GM12878 (cell line): ENCODE data around the gene C17orf50. TPM values are rescaled to one million over a fixed set of nuclear protein-coding genes. Genes with fewer than 3 reads are reported as not detected.

Experiments
- ATAC-seq: fragments of 200-7000 bp; cut with Tn5 transposase; 3 replicates; pipeline ENCODE4 v1.9.1; 2020; ENCODE audit warnings: mild to moderate bottlenecking, moderate library complexity
- BruUV-seq: library from RNA; stranded (reverse); fragments of 400-500 nt; replicated peaks from 2 replicates; lab custom pipeline; 2021; lab: Mats Ljungman, UMichigan
- CTCF ChIA-PET: fragments of 300-600 bp; sonication (Branson Sonifier 250); formaldehyde crosslinking; extraction: SDS; loops from one replicate; lab custom pipeline; 2021; ENCODE audit warnings: inconsistent platforms; lab: Yijun Ruan, JAX
- POLR2A ChIA-PET: fragments of 350-600 bp; formaldehyde crosslinking; extraction: SDS; loops from one replicate; lab custom pipeline; 2021; ENCODE audit warnings: inconsistent platforms; lab: Charles Lee
- RAD21 ChIA-PET: fragments of 300-600 bp; sonication (Branson Sonifier 250); formaldehyde crosslinking; loops from one replicate; lab custom pipeline; 2023; ENCODE audit warnings: antibody characterized with exemption; ENCODE audit not compliant: unreplicated experiment; lab: Charles Lee
- SMC1A ChIA-PET: fragments of 300-600 bp; sonication (Branson Sonifier 250); formaldehyde crosslinking; loops from one replicate; lab custom pipeline; 2023; ENCODE audit not compliant: unreplicated experiment, uncharacterized antibody; lab: Charles Lee
- DNase-seq: peaks from one replicate; pipeline ENCODE4 v3.0.0-alpha.2; 2011; ENCODE audit warnings: low read depth, low spot score
- FAIRE-seq: peaks from 3 replicates; lab custom pipeline; 2011; peaks lifted over from hg19 to GRCh38; lab: Jason Lieb, UNC
- H2AFZ ChIP-seq: 2 replicates; pipeline ENCODE4 v1.6.0; 2011; ENCODE audit warnings: low read depth, low read length, control low read depth; ENCODE audit not compliant: control insufficient read depth
- H3K27ac ChIP-seq: 2 replicates; pipeline ENCODE4 v1.5.1; 2011; ENCODE audit warnings: control low read depth; ENCODE audit not compliant: control insufficient read depth, insufficient read depth
- H3K27me3 ChIP-seq, 2 experiments: replicated peaks in 1 of 2; 2 replicates each; pipeline versions ENCODE4 v1.6.0 to v1.6.1; 2011; ENCODE audit warnings: low read length in 1 of 2; ENCODE audit not compliant: control insufficient read depth in 2 of 2, insufficient read depth in 2 of 2
- H3K36me3 ChIP-seq, 2 experiments: 2 replicates each; pipeline ENCODE4 v1.5.1; 2011; ENCODE audit warnings: low read length in 1 of 2; ENCODE audit not compliant: control insufficient read depth in 2 of 2, insufficient read depth in 2 of 2
- H3K4me1 ChIP-seq: 2 replicates; pipeline ENCODE4 v1.6.1; 2011; ENCODE audit warnings: mild to moderate bottlenecking, low read length, moderate library complexity, mixed read lengths; ENCODE audit not compliant: control insufficient read depth, insufficient read depth
- H3K4me2 ChIP-seq: 2 replicates; pipeline ENCODE4 v1.6.0; 2011; ENCODE audit warnings: control low read depth; ENCODE audit not compliant: control insufficient read depth, insufficient read depth
- H3K4me3 ChIP-seq: fragments of 200-600 bp; sonication (generic); 2 replicates; pipeline ENCODE4 v1.5.1; 2016
- H3K79me2 ChIP-seq: 2 replicates; pipeline ENCODE4 v1.6.0; 2011; ENCODE audit warnings: low read length; ENCODE audit not compliant: control insufficient read depth, insufficient read depth
- H3K9ac ChIP-seq: 2 replicates; pipeline ENCODE4 v1.8.0; 2011; ENCODE audit warnings: low read length, control low read depth, mixed read lengths; ENCODE audit not compliant: control insufficient read depth, insufficient read depth
- H3K9me3 ChIP-seq: replicated peaks from 3 replicates; pipeline ENCODE4 v1.5.1; 2011; ENCODE audit warnings: mild to moderate bottlenecking, low read length; ENCODE audit not compliant: control insufficient read depth, insufficient read depth
- H4K20me1 ChIP-seq: 2 replicates; pipeline ENCODE4 v1.6.0; 2011; ENCODE audit not compliant: control insufficient read depth, insufficient read depth
- BHLHE40 ChIP-seq, 2 experiments: fragments of 450-650 bp in 1 of 2; IDR thresholded peaks; 2 replicates each; pipeline ENCODE4 v1.6.1; 2011 to 2017; ENCODE audit warnings: low read depth in 2 of 2, borderline replicate concordance in 1 of 2, improper control_type of control experiment in 1 of 2, low read length in 1 of 2, mild to moderate bottlenecking in 1 of 2
- CEBPB ChIP-seq, 2 experiments: fragments of 150-350 bp in 1 of 2; IDR thresholded peaks; 2 replicates each; pipeline ENCODE4 v1.6.1; 2012 to 2014; ENCODE audit warnings: low read depth in 2 of 2, low read length in 2 of 2, borderline replicate concordance in 1 of 2, inconsistent platforms in 1 of 2
- ETV6 ChIP-seq, 2 experiments: fragments of 450-650 bp in 1 of 2; IDR thresholded peaks in 1 of 2; conservative IDR thresholded peaks in 1 of 2; 2 replicates each; pipeline ENCODE4 v1.6.1; 2014; ENCODE audit warnings: antibody characterized with exemption in 1 of 2, borderline replicate concordance in 1 of 2, low read depth in 1 of 2, mild to moderate bottlenecking in 1 of 2, moderate library complexity in 1 of 2
- HDGF ChIP-seq: fragments of 450-650 bp; IDR thresholded peaks from 2 replicates; pipeline ENCODE4 v1.6.1; 2016; ENCODE audit warnings: antibody characterized with exemption
- LARP7 ChIP-seq: fragments of 450-650 bp; IDR thresholded peaks from 2 replicates; pipeline ENCODE4 v1.6.1; 2017; ENCODE audit warnings: mild to moderate bottlenecking
- MXI1 ChIP-seq: fragments of 150-350 bp; IDR thresholded peaks from 2 replicates; pipeline ENCODE4 v1.6.1; 2011; ENCODE audit warnings: low read depth, mild to moderate bottlenecking, inconsistent platforms, low read length, improper control_type of control experiment
- NFYB ChIP-seq: IDR thresholded peaks from 2 replicates; pipeline ENCODE4 v1.6.1; 2011; ENCODE audit warnings: low read depth, mild to moderate bottlenecking, low read length, improper control_type of control experiment, moderate library complexity; ENCODE audit not compliant: insufficient read depth
- RB1 ChIP-seq: fragments of 450-650 bp; formaldehyde crosslinking; IDR thresholded peaks from 2 replicates; pipeline ENCODE4 v1.6.1; 2017; ENCODE audit warnings: mild to moderate bottlenecking, borderline replicate concordance
- RFX5 ChIP-seq: IDR thresholded peaks from 2 replicates; pipeline ENCODE4 v1.6.1; 2011; ENCODE audit warnings: low read depth, low read length, improper control_type of control experiment
- SREBF1 ChIP-seq: IDR thresholded peaks from 2 replicates; pipeline ENCODE4 v1.6.1; 2012; ENCODE audit warnings: mild to moderate bottlenecking, low read length
- ZNF207 ChIP-seq: fragments of 450-650 bp; IDR thresholded peaks from 2 replicates; pipeline ENCODE4 v1.6.1; 2014; ENCODE audit warnings: antibody characterized with exemption, mild to moderate bottlenecking, borderline replicate concordance
- in situ Hi-C: fragments of 300-500 bp; cut with MboI; formaldehyde crosslinking; loops from 9 replicates; pipeline ENCODE4 v1.14.3; 2018; ENCODE audit warnings: mixed read lengths
- intact Hi-C: fragments of 100-400 bp; cut with micrococcal nuclease; formaldehyde crosslinking; loops from one replicate; pipeline ENCODE4 v1.14.2; 2022; ENCODE audit not compliant: unreplicated experiment
- polyA plus RNA-seq, 11 experiments: library from polyadenylated mRNA; depleted of rRNA in 4 of 11; unstranded in 6 of 11; stranded (reverse) in 5 of 11; fragments of >200 nt; fragmentation: Nextera tagmentation in 4 of 11; fragmentation: Illumina TruSeq in 1 of 11; extraction: Ambion mirVana in 4 of 11; extraction: Trizol in 1 of 11; gene quantifications; 1 replicate in 1 of 11; 2 replicates in 10 of 11; pipeline versions ENCODE4 v1.2.1 to v1.2.3, GENCODE V29; 2011 to 2016; ENCODE audit warnings: inconsistent platforms in 2 of 11, missing spikeins in 2 of 11, low read depth in 1 of 11
- total RNA-seq, 4 experiments: library from RNA; depleted of rRNA in 3 of 4; stranded (reverse); fragments of >200 nt in 3 of 4; fragmentation: Illumina TruSeq in 1 of 4; extraction: Trizol in 1 of 4; gene quantifications; 2 replicates each; pipeline versions ENCODE4 v1.2.1 to v1.2.3, GENCODE V29; 2013 to 2021
- TF ChIP-seq, protein P1 (sequence below): IDR thresholded peaks from 2 replicates; pipeline ENCODE4 v1.6.1; 2012; ENCODE audit warnings: low read depth, low read length, improper control_type of control experiment
- TF ChIP-seq, protein P2 (sequence below): fragments of 450-650 bp; IDR thresholded peaks from 2 replicates; pipeline ENCODE4 v1.6.1; 2017; ENCODE audit warnings: mild to moderate bottlenecking, moderate library complexity
- TF ChIP-seq, protein P3 (sequence below): IDR thresholded peaks from 2 replicates; pipeline ENCODE4 v1.6.1; 2011; ENCODE audit warnings: borderline replicate concordance, low read depth, mild to moderate bottlenecking, moderate library complexity, low read length; ENCODE audit not compliant: insufficient read depth, poor library complexity, severe bottlenecking
- TF ChIP-seq, protein P4 (sequence below): IDR thresholded peaks from 2 replicates; pipeline ENCODE4 v1.6.1; 2011; ENCODE audit warnings: low read depth, low read length, improper control_type of control experiment, borderline replicate concordance
- TF ChIP-seq, protein P5 (sequence below): fragments of 450-650 bp; IDR thresholded peaks from 2 replicates; pipeline ENCODE4 v1.6.1; 2016; ENCODE audit warnings: mild to moderate bottlenecking

Gene C17orf50
- total and polyA plus RNA-seq, 10 of the 15 experiments (the other 5 are each of a cell fraction or from before 2014, with no cell fraction given) = 0.16 TPM; not detected in 9

DNA sequence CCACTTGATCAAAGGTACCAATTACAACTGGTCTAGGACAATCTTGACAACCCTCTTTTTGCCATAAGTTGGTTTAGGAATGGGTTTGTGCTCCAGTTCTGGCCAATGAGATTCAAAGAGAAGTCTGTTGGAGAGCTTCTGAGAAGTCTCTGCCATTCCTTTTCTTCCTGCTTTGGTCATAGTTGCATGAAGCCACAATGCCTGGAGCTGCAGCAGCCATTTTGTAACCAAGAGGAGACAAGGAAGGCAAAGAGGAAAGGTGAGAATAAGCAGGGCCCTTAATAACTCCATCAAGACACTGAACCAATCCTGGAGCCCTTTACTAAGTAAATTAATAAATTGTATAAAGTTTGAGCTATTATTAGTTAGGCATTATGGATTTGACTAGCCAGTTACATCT, 3.4 kb upstream of the C17orf50 start:
- Histone ChIP-seq H3K4me1 (no peaks in the 10 kb centered on the region), H3K4me3 (no peak overlapping the region), H2AFZ (no peak overlapping the region), H4K20me1 (no peaks in the 10 kb centered on the region), H3K9ac (no peak overlapping the region), H3K36me3 (no peaks in the 10 kb centered on the region), H3K79me2 (no peaks in the 10 kb centered on the region), H3K9me3 (no peaks in the 10 kb centered on the region), H3K4me2 (no peak overlapping the region)
- ChIA-PET SMC1A (interaction anchor here (0.9 to 1.2 kb wide), 2 partner anchors 98 to 586 kb away, joined by 3 read pairs; no protein-coding TSS in a partner anchor), RAD21 (interaction anchor here (1.1 kb wide), 1 partner anchor 10 kb away, joined by 4 read pairs; no protein-coding TSS in a partner anchor), POLR2A (no interaction called here)
- ATAC-seq (no peak), DNase-seq (no peak), FAIRE-seq (no peak)
- in situ Hi-C loops (no loop called here), intact Hi-C loops (no loop called here)
- BruUV-seq = no TSS peak
- TF ChIP-seq CEBPB (IDR thresholded peaks at IDR 0.05; ENCODE audit: borderline replicate concordance in 1 of 2, low read depth in 2 of 2, low read length in 2 of 2) (no peak), RB1 (no peak), ZNF207 (no peak), LARP7 (no peak), NFYB (no peak), RFX5 (no peak), HDGF (no peak), BHLHE40 (IDR thresholded peaks at IDR 0.05; ENCODE audit: borderline replicate concordance in 1 of 2, low read depth in 2 of 2, low read length in 1 of 2) (no peak), MXI1 (no peak), ETV6 (conservative IDR thresholded peaks at IDR 0.05 in 1 of 2, IDR thresholded peaks at IDR 0.05 in 1 of 2; ENCODE audit: borderline replicate concordance in 1 of 2, low read depth in 1 of 2) (no peak), SREBF1 (no peak)
- TF ChIP-seq, protein P1, sequence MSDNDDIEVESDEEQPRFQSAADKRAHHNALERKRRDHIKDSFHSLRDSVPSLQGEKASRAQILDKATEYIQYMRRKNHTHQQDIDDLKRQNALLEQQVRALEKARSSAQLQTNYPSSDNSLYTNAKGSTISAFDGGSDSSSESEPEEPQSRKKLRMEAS = no peak
- TF ChIP-seq, protein P2, sequence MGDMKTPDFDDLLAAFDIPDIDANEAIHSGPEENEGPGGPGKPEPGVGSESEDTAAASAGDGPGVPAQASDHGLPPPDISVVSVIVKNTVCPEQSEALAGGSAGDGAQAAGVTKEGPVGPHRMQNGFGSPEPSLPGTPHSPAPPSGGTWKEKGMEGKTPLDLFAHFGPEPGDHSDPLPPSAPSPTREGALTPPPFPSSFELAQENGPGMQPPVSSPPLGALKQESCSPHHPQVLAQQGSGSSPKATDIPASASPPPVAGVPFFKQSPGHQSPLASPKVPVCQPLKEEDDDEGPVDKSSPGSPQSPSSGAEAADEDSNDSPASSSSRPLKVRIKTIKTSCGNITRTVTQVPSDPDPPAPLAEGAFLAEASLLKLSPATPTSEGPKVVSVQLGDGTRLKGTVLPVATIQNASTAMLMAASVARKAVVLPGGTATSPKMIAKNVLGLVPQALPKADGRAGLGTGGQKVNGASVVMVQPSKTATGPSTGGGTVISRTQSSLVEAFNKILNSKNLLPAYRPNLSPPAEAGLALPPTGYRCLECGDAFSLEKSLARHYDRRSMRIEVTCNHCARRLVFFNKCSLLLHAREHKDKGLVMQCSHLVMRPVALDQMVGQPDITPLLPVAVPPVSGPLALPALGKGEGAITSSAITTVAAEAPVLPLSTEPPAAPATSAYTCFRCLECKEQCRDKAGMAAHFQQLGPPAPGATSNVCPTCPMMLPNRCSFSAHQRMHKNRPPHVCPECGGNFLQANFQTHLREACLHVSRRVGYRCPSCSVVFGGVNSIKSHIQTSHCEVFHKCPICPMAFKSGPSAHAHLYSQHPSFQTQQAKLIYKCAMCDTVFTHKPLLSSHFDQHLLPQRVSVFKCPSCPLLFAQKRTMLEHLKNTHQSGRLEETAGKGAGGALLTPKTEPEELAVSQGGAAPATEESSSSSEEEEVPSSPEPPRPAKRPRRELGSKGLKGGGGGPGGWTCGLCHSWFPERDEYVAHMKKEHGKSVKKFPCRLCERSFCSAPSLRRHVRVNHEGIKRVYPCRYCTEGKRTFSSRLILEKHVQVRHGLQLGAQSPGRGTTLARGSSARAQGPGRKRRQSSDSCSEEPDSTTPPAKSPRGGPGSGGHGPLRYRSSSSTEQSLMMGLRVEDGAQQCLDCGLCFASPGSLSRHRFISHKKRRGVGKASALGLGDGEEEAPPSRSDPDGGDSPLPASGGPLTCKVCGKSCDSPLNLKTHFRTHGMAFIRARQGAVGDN = no peak
- TF ChIP-seq, protein P3, sequence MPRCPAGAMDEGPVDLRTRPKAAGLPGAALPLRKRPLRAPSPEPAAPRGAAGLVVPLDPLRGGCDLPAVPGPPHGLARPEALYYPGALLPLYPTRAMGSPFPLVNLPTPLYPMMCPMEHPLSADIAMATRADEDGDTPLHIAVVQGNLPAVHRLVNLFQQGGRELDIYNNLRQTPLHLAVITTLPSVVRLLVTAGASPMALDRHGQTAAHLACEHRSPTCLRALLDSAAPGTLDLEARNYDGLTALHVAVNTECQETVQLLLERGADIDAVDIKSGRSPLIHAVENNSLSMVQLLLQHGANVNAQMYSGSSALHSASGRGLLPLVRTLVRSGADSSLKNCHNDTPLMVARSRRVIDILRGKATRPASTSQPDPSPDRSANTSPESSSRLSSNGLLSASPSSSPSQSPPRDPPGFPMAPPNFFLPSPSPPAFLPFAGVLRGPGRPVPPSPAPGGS = no peak
- TF ChIP-seq, protein P4, sequence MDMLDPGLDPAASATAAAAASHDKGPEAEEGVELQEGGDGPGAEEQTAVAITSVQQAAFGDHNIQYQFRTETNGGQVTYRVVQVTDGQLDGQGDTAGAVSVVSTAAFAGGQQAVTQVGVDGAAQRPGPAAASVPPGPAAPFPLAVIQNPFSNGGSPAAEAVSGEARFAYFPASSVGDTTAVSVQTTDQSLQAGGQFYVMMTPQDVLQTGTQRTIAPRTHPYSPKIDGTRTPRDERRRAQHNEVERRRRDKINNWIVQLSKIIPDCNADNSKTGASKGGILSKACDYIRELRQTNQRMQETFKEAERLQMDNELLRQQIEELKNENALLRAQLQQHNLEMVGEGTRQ = no peak
- TF ChIP-seq, protein P5, sequence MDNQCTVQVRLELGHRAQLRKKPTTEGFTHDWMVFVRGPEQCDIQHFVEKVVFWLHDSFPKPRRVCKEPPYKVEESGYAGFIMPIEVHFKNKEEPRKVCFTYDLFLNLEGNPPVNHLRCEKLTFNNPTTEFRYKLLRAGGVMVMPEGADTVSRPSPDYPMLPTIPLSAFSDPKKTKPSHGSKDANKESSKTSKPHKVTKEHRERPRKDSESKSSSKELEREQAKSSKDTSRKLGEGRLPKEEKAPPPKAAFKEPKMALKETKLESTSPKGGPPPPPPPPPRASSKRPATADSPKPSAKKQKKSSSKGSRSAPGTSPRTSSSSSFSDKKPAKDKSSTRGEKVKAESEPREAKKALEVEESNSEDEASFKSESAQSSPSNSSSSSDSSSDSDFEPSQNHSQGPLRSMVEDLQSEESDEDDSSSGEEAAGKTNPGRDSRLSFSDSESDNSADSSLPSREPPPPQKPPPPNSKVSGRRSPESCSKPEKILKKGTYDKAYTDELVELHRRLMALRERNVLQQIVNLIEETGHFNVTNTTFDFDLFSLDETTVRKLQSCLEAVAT = no peak
- TF ChIP-seq, all 136 proteins: peak for 0
- H3K27me3 ChIP-seq = no peaks in the 10 kb centered on the region; a peak in 2 of 4 replicates
- no peak overlapping the region for H3K27ac ChIP-seq
- CTCF ChIA-PET = interaction anchor here (0.9 to 2.0 kb wide), 7 partner anchors 10 to 144 kb away, joined by 3 to 7 read pairs (median 5); no protein-coding TSS in a partner anchor
